HG02970 (cell line): ENCODE results near the gene BIN1.

Experiments
- ATAC-seq: cut with Tn5 transposase; IDR thresholded peaks from one replicate; pipeline ENCODE4 v1.9.1; 2021; ENCODE audit warnings: mild to moderate bottlenecking, moderate library complexity, moderate number of reproducible peaks; ENCODE audit not compliant: unreplicated experiment, low FRiP score

Gene BIN1

DNA sequence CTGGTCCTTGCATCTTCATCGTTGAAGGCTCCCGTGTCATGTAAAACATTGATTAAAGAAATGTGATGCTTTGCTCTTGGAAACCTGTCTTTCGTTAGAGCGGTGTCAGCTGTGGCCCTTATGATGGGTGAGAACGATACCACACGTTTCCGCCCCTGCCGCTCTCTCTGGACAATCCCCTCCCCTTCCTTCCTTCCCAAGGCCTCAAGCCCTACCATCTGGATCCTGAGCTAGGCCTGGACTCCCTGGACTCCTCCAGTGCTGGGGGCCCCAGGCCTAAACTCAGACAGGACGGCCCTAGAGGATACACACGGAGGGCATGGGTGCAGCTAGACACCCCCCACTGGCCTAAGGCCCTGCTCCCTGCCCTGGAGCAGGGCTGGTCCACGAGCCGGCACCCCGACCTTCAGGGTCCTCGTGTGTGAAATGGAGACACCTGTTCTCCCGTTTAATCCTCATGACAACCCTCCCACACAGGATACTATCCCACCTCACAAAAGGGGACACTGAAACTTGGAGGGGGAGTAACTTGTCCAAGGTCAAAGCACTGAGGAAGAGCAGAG, 13.2 kb downstream of the BIN1 start:
- no peak for ATAC-seq

DNA sequence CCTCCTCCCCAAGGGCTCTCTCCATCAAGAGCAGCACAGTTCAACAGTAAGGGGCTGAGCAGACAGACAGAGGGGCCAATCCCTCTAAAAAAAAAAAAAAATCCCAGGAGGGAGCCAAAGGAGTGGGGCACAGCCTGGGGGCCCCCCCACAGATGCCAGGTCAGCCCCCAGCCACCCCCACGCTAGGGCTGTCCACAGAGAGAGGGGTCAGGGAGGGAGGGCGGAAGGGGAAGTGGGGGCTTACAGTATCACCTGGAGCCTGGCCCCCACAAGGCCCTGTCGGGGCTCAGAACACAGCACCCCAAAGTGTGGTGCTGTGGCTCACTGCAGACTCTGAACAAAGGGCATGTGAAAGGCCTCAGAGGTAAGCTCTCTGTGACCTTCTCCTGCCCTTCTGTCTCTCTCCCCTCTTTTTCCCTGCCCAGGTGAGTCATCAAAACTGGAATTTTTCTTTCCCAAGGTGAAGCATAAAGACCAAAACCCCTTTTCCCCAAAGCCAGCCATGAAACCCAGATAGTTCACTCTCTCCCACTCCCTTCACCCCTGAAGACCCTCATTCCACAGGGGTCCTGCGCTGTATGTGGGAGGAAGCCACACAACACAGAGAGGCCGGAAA, 13.9 kb downstream of the BIN1 start:
- ATAC-seq = no peak

DNA sequence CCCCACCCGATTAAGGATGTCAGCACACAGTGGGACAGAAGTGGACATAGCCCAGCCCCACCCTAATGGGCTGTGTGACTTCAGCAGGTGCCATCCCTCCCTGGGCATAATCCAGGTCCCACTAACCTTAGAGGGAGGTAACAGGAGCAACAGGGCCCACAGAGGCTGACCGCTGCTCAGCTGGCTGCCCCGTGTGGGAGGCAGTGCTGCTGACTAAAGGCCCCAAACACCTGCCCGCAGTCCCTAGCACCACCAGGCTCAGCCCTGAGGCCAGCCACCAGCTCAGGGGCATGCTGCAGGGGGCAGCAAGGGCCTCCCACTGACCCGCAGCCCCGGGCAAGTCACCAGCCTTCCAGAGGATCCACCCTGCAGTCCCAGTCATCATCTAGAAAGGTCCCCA, 14.6 kb downstream of the BIN1 start:
- ATAC-seq = no peak

DNA sequence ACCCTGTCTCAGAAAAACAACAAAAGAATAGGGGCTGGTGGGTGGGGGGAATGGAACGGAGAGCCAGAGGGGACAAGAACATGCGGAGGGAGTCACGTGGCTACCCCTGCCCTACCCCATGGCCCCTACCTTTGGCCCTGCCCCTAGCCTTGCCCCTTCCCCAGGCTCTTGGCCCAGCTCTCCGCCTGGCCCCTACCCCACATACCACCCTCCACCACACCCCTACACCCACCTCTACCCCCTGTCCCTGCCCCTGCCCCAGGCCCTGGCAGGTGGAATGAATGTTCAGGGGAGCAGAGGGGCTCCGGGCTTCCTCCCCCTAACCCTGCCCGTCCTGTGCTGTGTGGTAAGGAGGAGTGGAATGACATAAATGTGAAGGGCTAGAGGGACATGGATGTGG, 15.1 kb downstream of the BIN1 start:
- no peak for ATAC-seq

DNA sequence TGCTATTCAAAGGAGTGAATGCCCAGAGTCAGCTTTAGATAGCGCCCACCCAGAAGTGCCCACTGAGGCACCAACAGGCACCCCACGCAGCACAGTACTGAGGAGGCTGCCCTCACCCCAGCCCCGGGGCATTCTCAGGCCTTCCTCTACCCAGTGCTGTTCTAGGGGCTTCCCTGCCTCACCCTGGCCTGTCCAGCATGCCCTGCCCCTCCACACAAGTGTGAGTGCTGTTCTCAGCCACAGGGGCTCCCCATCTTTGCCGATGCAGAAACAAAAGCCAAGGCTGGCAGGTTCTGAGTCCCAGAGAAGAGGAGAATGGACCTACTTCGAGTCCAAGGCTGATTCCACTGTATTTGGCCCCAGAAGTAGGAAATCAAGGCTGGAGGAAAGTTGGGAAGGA, 15.8 kb downstream of the BIN1 start:
- no peak for ATAC-seq

DNA sequence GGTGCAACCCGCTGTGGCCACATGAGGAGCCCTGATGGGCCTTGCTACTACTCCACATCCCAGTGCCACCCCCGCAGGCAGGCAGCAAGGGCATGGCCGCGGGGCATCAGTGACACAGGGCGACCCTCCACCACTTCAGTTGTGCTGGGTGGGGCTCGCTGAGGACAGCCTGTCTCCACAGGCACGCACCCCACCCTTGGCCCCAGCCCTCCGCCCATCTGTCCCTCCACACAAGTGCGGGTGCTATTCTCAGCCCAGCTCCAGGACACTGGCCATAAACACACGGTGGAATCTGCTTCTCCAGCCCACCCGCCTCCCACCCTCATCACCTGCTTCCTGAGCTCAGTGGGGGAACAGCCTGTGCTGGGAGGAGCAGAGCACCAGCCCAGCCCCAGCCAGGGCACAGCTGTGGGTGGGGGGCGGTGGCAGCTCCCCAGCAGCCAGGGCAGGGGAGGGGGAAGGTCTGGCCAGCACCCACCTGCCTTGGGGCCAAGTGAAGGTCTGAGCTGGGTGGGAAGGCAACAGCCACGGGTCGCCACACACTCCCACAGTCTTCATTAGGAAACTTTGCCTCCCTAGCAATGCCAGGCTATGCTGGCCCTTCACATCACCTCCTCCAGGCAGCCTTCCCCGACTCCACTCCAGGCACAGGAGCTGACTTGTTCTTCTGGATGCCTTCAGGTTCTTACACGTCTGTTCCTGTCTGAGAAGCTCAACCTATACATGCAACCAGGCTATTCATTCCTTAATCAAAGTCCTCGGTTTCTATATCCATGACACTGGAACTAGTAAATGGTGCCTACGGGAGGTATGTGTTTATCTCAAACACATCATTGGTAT, 16.5 kb downstream of the BIN1 start:
- ATAC-seq = no peak

DNA sequence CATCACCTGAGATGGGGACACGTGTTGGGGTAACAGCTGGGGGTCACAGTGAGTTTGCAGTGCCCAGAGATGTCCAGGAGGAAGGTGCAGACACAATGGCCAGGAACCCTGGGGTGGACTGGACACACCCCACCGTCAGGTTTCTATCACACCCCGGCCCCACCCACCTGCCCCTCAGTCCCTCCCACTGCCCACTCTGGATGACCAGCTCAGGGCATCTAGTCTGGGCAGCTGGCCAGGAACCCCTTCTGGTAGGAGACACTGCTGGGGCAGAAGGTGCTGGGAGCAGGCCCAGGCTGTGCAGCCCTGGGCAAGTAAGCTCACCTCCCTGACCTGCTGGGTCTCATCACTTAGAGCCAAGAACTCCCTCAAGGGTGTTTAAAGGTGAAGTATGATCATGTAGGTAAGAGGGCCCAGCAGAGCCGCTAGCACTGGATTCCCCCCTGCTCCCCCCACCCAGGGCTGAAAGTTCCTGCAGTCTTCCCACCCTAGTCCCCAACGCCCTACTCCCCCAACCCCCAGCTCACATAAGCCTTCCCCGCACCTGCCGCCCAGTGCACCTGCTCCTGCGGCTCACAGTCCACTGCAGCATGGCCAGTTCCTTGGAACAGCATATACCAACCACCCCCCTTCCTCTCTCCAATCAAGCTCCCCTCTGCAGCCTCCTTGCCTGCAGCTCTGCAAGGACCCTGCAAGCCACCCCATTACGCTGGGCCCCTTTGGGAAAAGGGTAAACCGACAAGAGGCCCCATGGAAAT, 17.3 kb downstream of the BIN1 start:
- ATAC-seq = no peak

DNA sequence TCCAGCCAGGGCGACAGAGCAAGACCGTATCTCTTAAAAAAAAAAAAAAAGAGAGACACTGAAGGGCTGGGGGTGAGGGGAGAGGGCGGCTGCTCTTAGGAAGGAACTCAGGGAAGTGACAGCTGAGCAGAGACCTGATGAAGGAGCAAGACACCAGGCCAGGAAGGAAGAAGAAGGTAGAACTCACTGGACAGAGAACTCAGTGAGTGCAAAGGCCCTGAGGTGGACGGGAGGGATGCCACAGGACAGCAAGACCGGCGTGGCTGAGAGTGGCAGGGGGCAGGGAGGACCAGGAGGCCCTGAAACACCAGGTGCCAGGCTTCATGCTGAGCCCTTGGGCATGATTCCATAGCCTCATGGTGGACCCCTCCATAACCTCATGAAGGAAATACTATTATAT, 18.2 kb downstream of the BIN1 start:
- ATAC-seq = no peak

DNA sequence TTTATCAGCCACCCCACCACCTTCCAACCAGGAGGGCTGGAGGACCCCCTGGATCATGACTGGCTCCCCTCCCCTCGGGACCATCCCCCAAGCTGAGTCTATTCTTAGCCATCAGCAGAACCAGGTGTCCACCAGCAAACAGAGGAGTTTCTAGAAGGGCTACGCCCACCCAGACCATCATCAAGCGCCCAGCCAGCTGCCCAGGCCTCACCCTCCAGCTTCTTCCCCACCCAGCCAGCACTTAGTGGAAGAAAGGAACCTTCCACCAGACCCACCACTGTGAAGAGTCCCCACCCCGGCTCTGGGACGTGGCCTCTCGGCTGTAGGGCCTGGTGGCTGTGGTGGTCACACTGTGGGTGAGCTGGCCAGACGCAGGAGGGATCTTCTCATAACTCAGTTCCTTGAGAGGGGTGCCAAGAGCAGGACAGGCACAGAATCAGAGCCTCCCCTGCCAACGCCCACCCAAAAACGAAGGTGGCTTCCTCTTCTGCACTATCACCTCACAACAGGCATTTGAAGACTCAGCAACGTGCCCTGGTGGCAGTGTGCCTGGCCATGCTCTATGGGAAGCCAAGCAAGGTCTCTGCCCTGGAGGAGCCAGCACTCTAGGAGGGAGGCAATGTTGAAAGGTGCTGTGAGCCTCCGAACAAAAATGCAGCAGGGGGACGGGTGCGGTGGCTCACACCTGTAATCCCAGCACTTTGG, 19.0 kb downstream of the BIN1 start:
- no peak for ATAC-seq

DNA sequence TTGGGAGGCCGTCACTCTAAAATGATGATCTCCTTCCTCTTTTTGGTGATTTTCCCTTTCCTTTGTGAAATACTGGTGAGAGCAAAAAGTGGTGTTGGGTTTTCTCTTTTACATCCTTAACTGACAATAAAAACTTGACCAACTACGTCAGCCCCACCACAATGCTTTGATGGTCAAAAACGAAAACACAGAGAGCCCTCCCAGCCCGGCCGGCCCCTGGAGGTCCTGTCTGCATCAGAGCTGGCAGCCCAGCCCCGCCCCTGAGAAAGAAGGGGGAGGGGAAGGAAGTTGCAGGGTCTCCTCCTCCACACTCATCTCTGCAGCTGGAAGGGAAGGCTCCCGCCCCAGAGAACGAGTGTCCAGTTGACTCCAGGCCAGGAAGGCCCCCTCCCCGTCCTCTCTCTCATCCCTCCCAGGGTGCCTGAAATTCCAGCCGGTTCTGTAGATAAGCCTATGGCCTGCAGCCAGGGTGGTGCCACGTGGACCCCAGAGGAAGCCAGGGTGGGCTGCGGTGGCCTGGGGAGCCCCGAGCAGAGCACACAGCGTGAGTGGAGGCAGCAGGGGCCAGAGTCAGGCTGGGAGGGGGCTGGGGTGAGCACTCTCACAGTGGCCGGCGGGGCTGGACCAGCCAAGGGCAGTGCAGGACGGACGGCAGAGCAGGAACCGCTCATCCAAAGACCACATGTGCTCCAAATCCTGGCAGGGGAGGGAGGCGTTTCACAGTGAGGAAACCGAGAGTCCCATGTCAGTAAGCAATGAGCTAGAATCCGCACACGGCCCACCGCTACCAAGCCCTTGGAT, 19.8 kb downstream of the BIN1 start:
- peak; percentile 73 for ATAC-seq

DNA sequence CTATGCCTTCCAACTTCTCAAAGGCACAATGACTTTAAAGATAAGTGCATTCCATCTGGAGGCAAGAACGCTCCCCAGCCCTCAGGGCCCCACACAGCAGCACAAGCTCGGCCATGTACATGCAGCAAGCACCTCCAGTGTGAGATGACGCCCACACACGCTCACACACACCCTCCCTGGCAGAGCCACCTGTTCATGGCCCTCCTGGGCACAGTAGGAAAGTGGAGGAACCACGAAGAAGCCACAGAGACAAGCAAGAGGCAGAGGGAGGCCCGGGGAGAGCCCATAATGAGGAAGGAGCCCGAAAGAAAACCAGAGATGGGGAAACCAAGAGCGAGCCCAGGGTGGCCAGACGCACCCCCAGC, 21.7 kb downstream of the BIN1 start:
- no peak for ATAC-seq

DNA sequence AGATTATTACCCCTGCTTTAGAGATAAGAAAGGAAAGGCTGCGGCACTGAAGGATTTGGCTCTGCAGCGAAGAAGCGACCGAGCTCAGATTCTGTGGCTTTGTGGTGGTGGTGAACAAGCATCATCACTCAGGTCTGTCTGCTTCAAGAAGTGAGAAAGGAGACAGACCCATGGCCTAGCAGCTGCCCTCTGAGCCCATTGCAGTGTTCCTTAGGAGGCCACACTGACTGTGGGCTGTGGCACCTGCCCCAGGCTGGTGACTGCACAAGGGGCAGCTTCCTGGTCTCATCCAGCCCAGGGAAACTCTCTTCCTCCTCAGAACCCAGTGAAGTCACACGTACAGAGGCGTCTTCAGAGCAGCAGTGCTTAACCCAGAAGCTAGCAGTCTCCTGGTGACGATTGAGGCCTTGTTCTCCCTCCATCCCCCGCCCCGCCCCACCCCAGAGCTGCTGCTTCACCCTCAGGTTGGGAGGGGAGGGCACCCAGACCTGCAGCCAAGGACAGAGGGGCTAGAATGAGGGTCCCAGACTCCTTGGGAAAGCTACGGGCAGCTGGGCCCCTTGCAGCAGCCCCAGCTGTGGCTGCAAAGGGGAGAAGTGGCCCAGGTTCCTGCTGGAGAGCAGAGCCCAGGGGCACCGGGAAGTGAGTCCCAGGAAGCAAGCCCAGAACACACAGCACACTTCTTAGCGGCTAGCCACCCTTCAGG, 22.2 kb downstream of the BIN1 start:
- no peak for ATAC-seq

DNA sequence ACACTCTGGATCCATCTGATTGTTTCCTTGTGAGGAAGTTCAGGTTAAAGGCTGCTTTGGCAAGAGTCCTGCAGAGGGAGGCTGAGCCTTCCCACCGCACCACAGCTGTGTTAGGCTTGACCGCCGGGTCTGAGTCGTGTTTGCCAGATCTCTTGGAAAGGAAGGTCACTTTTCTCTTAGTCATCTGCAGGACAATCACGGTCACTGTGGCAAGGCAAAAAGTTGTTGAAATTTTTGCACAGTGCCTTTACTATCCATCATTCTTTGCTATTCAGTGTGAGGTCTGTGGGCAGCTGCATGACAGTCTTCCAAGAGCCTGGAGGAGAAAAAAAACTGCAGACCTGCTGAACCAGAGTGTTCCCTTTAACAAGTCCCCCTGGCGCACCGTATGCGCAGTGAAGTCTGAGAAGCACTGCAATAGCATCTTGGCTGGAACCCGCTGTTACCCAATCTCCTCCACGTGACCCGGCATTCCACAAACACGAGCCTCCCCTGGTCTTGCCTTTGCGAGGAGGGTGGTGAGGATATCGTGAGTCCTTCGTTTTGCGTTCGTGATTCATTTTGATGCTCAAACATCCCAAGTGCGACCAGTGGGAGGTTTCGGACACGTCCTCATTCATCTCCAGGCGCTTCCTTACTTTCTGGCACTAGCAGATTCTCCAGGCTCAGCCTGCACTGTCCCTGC, 23.0 kb downstream of the BIN1 start:
- ATAC-seq = no peak

DNA sequence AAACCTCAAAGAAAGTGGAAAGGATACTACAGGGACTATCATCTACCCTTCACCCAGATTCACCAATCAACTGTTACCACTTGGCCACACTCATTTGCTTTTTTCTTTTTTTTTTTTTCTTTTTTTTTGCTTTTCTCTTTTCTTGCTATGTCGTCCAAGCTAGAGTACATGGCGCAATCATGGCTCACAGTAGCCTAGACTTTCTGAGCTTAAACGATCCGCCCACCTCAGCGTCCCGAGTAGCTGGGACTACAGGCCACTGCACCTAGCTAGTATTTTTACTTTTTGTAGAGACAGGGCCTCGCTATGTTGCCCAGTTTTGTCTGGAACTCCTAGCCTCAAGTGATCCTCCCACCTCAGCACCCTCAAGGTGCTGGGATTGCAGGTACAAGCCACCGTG, 24.0 kb downstream of the BIN1 start:
- no peak for ATAC-seq

DNA sequence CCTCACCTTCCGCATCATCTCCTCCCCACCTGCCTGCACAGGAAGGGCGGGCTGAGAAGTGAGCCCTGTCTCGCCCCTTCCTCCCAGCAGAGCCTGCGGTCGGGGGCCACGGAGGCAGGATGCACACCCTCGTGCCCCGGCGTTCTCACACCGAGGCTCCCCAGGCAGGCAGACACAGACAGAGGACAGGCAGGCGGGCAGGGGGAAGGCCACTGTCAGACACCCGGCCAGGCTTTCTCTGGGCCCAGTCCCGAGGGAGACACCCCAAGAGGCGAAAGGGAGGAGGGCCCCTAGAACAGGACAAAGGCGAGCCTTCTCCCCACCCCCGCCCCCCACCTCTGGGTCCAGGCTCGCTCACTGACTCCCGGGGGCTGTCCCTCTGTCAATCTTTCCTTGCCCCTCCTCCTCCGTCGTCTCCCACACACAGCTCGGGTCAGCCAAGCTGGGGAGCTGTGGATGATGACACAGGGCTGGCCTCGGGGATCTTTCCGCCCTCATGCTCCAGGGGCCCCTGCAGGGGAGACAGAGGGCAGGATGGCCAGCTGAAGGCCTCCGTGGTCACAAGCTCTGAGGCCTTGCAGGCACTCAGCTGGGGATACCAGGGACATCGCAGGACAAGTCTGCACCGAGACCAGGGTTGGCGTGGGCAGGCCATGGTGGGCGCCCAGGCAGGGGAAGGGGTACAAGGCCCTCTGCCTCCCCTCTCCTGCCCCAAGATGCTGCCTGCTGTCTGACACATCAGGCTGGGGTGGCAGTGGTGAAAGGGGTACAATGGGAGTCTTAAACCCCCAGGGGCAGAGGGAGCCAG, 24.9 kb downstream of the BIN1 start:
- peak; percentile 37 for ATAC-seq

DNA sequence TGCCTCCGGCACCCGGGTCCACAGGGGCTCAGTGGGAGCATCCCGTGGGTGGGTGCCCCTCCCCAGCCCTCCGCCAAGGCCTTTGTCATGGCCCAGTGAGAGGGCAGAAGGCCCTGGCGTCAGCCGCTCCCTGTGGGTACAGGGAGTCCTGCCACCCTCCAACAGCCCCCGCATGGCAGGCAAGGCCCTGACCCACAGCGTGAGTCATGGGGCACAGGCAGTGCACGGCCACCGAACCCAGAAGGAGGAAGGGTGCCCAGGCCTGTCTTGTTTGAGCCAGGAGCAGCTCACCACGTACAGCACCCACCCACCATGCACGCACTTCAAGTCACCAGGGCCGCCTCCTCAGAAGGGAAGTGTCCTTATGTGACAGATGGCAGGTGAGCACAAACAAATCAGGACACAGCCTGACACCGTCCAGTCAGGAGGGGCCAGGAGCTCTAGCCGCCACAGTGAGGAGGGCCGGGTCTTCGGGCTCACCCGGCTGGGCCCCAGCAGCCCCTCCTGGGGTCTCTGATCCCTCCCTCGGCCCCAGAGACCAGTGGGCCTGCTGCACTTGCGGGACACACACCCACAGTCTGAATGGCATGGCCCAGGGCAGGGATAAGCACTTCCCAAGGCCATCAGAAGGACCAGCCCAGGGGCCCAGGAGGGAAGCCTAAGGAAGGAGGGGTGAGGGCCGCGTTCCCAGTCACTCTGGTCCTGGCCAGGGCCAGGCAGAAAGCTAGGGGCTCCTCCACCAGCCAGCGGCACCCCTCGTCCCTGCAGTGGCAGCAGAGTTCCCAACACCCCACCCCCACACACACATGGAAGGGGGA, 25.8 kb downstream of the BIN1 start:
- ATAC-seq = no peak
